SK-N-SH (cell line): ENCODE data around the gene RNF144B. TPM values are rescaled to one million over a fixed set of nuclear protein-coding genes. Genes with fewer than 3 reads are reported as not detected.
A peak's percentile ranks its signal among the peaks of the same experiment; 100 is the strongest.

ENCODE experiments used
- CTCF ChIA-PET: fragments of 300-600, 350-600 bp; formaldehyde crosslinking; extraction: SDS; loops from one replicate; lab custom pipeline; 2021; lab: Yijun Ruan, JAX
- POLR2A ChIA-PET: fragments of 350-600 bp; sonication (Branson Sonifier 250); formaldehyde crosslinking; extraction: SDS; loops from one replicate; lab custom pipeline; 2020; ENCODE audit warnings: antibody characterized with exemption, inconsistent platforms; lab: Yijun Ruan, JAX
- DNase-seq: peaks from one replicate; pipeline ENCODE4 v3.0.0; 2012
- H2AFZ ChIP-seq: fragments of 200-600 bp; sonication (generic); 2 replicates; pipeline ENCODE4 v1.8.1; 2016; ENCODE audit warnings: antibody characterized with exemption, mild to moderate bottlenecking, low read depth
- H3F3A ChIP-seq: fragments of 200-600 bp; sonication (generic); replicated peaks from 2 replicates; pipeline ENCODE3; 2016; ENCODE audit warnings: antibody characterized with exemption, mild to moderate bottlenecking; ENCODE audit not compliant: insufficient read depth
- H3K27ac ChIP-seq, 2 experiments: fragments of 200-500 bp in 1 of 2; fragments of 200-600 bp in 1 of 2; sonication (Bioruptor generic) in 1 of 2; sonication (generic), shearing (Covaris generic) in 1 of 2; 2 replicates each; pipeline versions ENCODE4 v1.5.1 to v1.6.1; 2014 to 2016; ENCODE audit warnings: low read depth in 2 of 2, inconsistent platforms in 1 of 2, low read length in 1 of 2, mild to moderate bottlenecking in 1 of 2, mixed read lengths in 1 of 2
- H3K27me3 ChIP-seq: fragments of 200-600 bp; sonication (generic), shearing (Covaris generic); 2 replicates; pipeline ENCODE4 v1.6.1; 2016; ENCODE audit warnings: mixed run types; ENCODE audit not compliant: insufficient read depth
- H3K36me3 ChIP-seq, 2 experiments: fragments of 200-500 bp in 1 of 2; fragments of 200-600 bp in 1 of 2; sonication (Bioruptor generic) in 1 of 2; sonication (generic) in 1 of 2; replicated peaks in 1 of 2; 2 replicates each; pipeline versions ENCODE3 to v1.5.1; 2014 to 2016; ENCODE audit warnings: low read length in 1 of 2, mild to moderate bottlenecking in 1 of 2; ENCODE audit not compliant: insufficient read depth in 2 of 2, control insufficient read depth in 1 of 2
- H3K4me1 ChIP-seq, 2 experiments: fragments of 200-500 bp in 1 of 2; fragments of 200-600 bp in 1 of 2; sonication (Bioruptor generic) in 1 of 2; sonication (generic), shearing (Covaris generic) in 1 of 2; 2 replicates each; pipeline versions ENCODE4 v1.5.1 to v1.6.1; 2014 to 2016; ENCODE audit warnings: low read depth in 1 of 2, low read length in 1 of 2, mixed run types in 1 of 2; ENCODE audit not compliant: insufficient read depth in 2 of 2, control insufficient read depth in 1 of 2
- H3K4me2 ChIP-seq: fragments of 200-600 bp; sonication (generic), shearing (Covaris generic); 2 replicates; pipeline ENCODE4 v1.6.1; 2017; ENCODE audit warnings: mixed run types
- H3K4me3 ChIP-seq, 2 experiments: fragments of 200-500 bp in 1 of 2; fragments of 200-600 bp in 1 of 2; sonication (Bioruptor generic) in 1 of 2; sonication (generic), shearing (Covaris generic) in 1 of 2; 2 replicates each; pipeline versions ENCODE4 v1.5.1 to v1.8.1; 2014 to 2016; ENCODE audit warnings: low read depth in 2 of 2, inconsistent platforms in 1 of 2, low read length in 1 of 2, mild to moderate bottlenecking in 1 of 2, mixed read lengths in 1 of 2, moderate library complexity in 1 of 2
- H3K79me2 ChIP-seq: fragments of 200-600 bp; sonication (generic); 2 replicates; pipeline ENCODE4 v1.8.1; 2017; ENCODE audit warnings: mild to moderate bottlenecking; ENCODE audit not compliant: insufficient read depth
- H3K9ac ChIP-seq: fragments of 200-600 bp; sonication (generic); 2 replicates; pipeline ENCODE4 v1.6.1; 2017; ENCODE audit warnings: mixed run types
- H3K9me2 ChIP-seq: fragments of 200-600 bp; sonication (generic); 2 replicates; pipeline ENCODE4 v1.6.1; 2017; ENCODE audit warnings: mixed run types
- H3K9me3 ChIP-seq: fragments of 200-600 bp; sonication (generic); 2 replicates; pipeline ENCODE4 v1.6.1; 2017; ENCODE audit warnings: mixed run types, mild to moderate bottlenecking, moderate library complexity
- H4K20me1 ChIP-seq: fragments of 200-600 bp; sonication (generic); 2 replicates; pipeline ENCODE4 v1.6.1; 2017; ENCODE audit warnings: mild to moderate bottlenecking, mixed run types; ENCODE audit not compliant: insufficient read depth
- CTCF ChIP-seq: fragments of 200-600 bp; sonication (generic); IDR thresholded peaks from 2 replicates; pipeline ENCODE4 v1.6.1; 2017; ENCODE audit warnings: antibody characterized with exemption, mild to moderate bottlenecking, moderate library complexity
- ELF1 ChIP-seq: IDR thresholded peaks from 2 replicates; pipeline ENCODE4 v1.4.0; 2012
- EZH2phosphoT487 ChIP-seq: fragments of 200-600 bp; sonication (generic); IDR thresholded peaks from 2 replicates; pipeline ENCODE4 v1.6.1; 2017; ENCODE audit warnings: low read depth, mixed run types, mild to moderate bottlenecking, antibody characterized with exemption, moderate library complexity, borderline replicate concordance
- FOSL2 ChIP-seq: IDR thresholded peaks from 2 replicates; pipeline ENCODE4 v1.4.0; 2012; ENCODE audit warnings: low read depth, mild to moderate bottlenecking, moderate library complexity, borderline replicate concordance
- FOXJ3 ChIP-seq: sonication (generic); formaldehyde crosslinking; IDR thresholded peaks from 2 replicates; pipeline ENCODE4 v1.5.1; 2020; ENCODE audit warnings: mild to moderate bottlenecking, missing genetic modification reagents
- GABPA ChIP-seq: IDR thresholded peaks from 2 replicates; pipeline ENCODE4 v1.4.0; 2012; ENCODE audit warnings: low read depth, mild to moderate bottlenecking
- GATA2 ChIP-seq: sonication (generic); formaldehyde crosslinking; IDR thresholded peaks from 2 replicates; pipeline ENCODE4 v1.5.0; 2020; ENCODE audit warnings: mild to moderate bottlenecking, missing genetic modification reagents
- IRF3 ChIP-seq: fragments of 150-350 bp; IDR thresholded peaks from 2 replicates; pipeline ENCODE4 v1.6.1; 2016; ENCODE audit warnings: mild to moderate bottlenecking, low read depth, low read length
- JUND ChIP-seq: IDR thresholded peaks from 2 replicates; pipeline ENCODE4 v1.4.0; 2012
- MEF2A ChIP-seq: IDR thresholded peaks from 2 replicates; pipeline ENCODE4 v1.4.0; 2012; ENCODE audit warnings: low read depth, borderline replicate concordance
- NRF1 ChIP-seq: IDR thresholded peaks from 2 replicates; pipeline ENCODE4 v1.6.1; 2012; ENCODE audit warnings: low read depth, mild to moderate bottlenecking, low read length
- RCOR1 ChIP-seq: fragments of 150-350 bp; IDR thresholded peaks from 2 replicates; pipeline ENCODE4 v1.6.1; 2017; ENCODE audit warnings: antibody characterized with exemption, low read length
- REST ChIP-seq: IDR thresholded peaks from 2 replicates; pipeline ENCODE4 v1.6.1; 2012; ENCODE audit warnings: mild to moderate bottlenecking, low read depth, low read length, moderate library complexity
- RFX5 ChIP-seq: IDR thresholded peaks from 2 replicates; pipeline ENCODE4 v1.6.1; 2012; ENCODE audit warnings: mild to moderate bottlenecking, improper control_type of control experiment, low read length
- RXRA ChIP-seq: IDR thresholded peaks from 2 replicates; pipeline ENCODE4 v1.4.0; 2012; ENCODE audit warnings: low read depth, mild to moderate bottlenecking, borderline replicate concordance
- SIN3A ChIP-seq: IDR thresholded peaks from 2 replicates; pipeline ENCODE4 v1.6.1; 2012; ENCODE audit warnings: low read depth, mild to moderate bottlenecking, low read length, moderate library complexity, borderline replicate concordance
- TAF1 ChIP-seq: IDR thresholded peaks from 2 replicates; pipeline ENCODE4 v1.6.1; 2012; ENCODE audit warnings: low read depth, mild to moderate bottlenecking, low read length, moderate library complexity, borderline replicate concordance
- TEAD4 ChIP-seq: IDR thresholded peaks from 2 replicates; pipeline ENCODE4 v1.4.0; 2012; ENCODE audit warnings: mild to moderate bottlenecking, borderline replicate concordance; ENCODE audit not compliant: insufficient read depth
- YY1 ChIP-seq: IDR thresholded peaks from 2 replicates; pipeline ENCODE4 v1.4.0; 2012; ENCODE audit warnings: low read depth, mild to moderate bottlenecking
- ZBTB33 ChIP-seq: IDR thresholded peaks from 2 replicates; pipeline ENCODE4 v1.4.0; 2012; ENCODE audit warnings: low read depth, borderline replicate concordance
- WGBS: methylation state at CpG from one replicate; pipeline ENCODE4 v1.1.6; 2017; ENCODE audit warnings: low lambda C conversion rate; 5-methylcytosine and 5-hydroxymethylcytosine counted together
- polyA plus RNA-seq, 3 experiments: library from polyadenylated mRNA; depleted of rRNA; stranded (reverse); fragments of >200 nt; gene quantifications; 2 replicates each; pipeline ENCODE4 v1.2.3, GENCODE V29; 2012

Gene RNF144B
- polyA plus RNA-seq, 1 of the 3 experiments (the other 2 are of a cell fraction): 1.2 TPM

- Histone ChIP-seq H3K9me3 (no peaks in the 10 kb centered on the region), H3K4me3 (no peak overlapping the region), H3K79me2 (no peaks in the 10 kb centered on the region), H3K27me3 (no peaks in the 10 kb centered on the region), H3K36me3 (no peaks in the 10 kb centered on the region)
- CTCF ChIA-PET: no interaction called here
- 55% methylated on average over 3 of the region's 3 CpGs for WGBS
- no peak for DNase-seq
- TF ChIP-seq ZBTB33 (no peak), SIN3A (no peak), TAF1 (no peak), REST (no peak), RXRA (no peak), CTCF (no peak), EZH2phosphoT487 (no peak), JUND (no peak), MEF2A (no peak), RCOR1 (no peak), GABPA (no peak), GATA2 (CRISPR knock-in tag) (no peak), FOSL2 (no peak), FOXJ3 (CRISPR knock-in tag) (no peak), YY1 (no peak), IRF3 (no peak), TEAD4 (no peak), ELF1 (no peak), RFX5 (no peak), NRF1 (no peak)
- TF ChIP-seq, all 33 proteins: peak for 0
- Histone ChIP-seq H3K4me2 (no peak overlapping the region), H3K9ac (no peak overlapping the region), H4K20me1 (no peaks in the 10 kb centered on the region), H3K4me1 (peaks cover 0 to 13% of the 10 kb centered on the region in 2 experiments; a peak in 2 of 4 replicates), H3F3A (no peaks in the 10 kb centered on the region), H2AFZ (peak overlapping the region; percentile 42; the same call in 1 of the 2 replicates), H3K27ac (no peak overlapping the region), H3K9me2 (no peaks in the 10 kb centered on the region)
- POLR2A ChIA-PET: no interaction called here
Measured at GRCh38 chr6:18432619-18433018, 45.5 kb downstream of the RNF144B start.
